ENCODE measurements around the gene LRRC75B.

Gene LRRC75B

DNA sequence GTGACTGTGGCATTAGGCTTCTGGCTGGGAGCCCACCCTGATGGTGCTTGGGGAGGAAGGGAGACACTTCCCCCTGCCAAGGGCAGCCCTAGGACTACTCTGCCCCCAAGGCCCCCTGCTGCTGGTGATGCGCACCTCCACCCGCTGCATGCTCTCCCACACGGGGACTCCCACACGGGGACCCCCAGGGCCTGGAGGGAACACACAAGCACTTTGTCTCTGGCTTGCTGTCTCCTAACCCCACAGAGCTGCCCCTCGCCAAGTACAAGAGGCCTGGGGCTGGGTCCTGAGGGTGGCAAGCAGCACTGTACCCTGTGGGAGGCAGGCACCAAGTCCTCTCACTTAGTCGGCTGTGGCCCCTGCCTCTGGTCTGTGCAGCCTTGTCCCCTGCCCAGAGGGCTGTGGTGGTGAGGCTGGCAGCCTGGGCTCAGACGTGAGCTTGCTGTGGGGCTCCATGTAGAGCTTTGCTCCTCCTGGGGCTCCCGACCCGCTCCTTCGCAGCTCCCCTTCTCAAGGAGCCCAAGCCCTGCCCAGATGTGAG lies 7.9 kb downstream of the LRRC75B start:
- DNase-seq: no peak

DNA sequence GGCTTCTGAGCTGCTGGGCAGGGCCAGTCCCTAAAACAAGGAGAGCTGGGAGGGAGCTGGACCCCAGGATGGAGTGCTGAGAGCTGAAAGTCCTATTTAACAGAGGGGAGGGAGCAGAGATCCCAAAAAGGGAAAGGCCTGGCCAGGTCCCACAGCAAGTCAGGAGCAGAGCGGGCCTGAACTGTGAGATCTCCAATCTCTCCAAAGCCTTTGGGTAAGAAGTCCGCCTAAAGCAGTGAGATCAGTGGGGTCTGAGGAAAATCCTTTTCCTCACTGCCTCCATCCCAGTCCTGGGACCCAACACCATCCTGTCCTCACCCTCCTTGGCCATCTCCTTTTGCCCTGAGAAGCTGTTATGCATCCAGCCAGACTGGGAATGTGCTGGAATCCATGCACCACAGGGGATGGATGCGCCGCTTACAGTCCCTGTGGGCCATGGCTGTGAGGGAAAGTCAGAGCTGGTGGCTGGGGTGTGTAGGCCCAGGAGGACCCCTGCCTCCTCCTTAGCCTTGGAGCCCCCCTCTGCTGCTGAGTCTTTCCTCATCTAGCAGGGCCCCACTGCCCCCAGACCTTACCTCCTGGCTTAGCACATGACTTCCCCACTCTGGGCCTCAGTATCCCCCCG lies 8.6 kb downstream of the LRRC75B start:
- no peak for DNase-seq

DNA sequence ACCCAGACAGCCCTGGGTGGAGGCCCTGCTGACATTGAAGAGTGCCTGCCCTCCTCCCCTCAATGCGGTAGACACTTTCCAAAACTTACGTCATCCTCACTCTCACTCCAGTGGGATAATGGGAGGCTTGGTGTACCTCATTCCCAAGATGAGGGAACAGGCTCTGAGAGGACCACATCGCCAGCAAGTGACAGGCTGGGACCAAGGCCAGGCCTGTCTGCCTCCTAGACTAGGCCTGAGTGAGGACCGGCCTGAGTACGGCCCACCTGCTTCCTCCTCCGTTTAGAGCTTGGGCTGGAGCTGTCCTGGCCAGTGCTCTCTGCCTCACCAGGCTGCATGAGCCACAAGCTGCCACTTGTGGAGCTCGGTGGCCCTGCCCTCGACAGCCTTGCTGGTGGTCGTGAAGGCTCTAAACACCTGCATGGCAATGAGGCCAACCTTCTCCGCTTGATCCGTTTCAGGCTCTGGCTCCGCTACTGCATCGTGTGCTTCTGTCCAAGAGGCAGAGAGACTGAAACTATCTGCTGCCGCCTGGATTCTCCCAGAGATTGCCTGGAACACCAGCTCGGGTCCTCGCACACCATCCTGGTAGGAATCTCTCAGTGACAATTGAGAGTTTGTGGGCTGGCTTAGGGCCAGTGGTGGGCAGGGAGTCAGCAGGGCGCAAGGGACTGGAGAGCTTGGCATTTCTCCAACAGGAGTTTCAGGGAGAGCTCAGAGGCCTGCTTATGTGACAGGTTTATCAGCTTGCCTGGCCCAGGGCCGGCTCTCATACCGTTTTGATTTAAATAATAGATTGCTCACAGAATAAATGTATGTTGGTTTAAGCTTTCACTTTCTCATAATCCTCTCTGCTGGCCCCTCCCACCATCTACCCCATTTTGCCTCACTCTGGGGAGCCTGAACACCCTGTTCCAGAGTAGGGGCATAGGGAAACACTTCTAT lies 9.4 kb downstream of the LRRC75B start:
- DNase-seq: peak; percentile 79

DNA sequence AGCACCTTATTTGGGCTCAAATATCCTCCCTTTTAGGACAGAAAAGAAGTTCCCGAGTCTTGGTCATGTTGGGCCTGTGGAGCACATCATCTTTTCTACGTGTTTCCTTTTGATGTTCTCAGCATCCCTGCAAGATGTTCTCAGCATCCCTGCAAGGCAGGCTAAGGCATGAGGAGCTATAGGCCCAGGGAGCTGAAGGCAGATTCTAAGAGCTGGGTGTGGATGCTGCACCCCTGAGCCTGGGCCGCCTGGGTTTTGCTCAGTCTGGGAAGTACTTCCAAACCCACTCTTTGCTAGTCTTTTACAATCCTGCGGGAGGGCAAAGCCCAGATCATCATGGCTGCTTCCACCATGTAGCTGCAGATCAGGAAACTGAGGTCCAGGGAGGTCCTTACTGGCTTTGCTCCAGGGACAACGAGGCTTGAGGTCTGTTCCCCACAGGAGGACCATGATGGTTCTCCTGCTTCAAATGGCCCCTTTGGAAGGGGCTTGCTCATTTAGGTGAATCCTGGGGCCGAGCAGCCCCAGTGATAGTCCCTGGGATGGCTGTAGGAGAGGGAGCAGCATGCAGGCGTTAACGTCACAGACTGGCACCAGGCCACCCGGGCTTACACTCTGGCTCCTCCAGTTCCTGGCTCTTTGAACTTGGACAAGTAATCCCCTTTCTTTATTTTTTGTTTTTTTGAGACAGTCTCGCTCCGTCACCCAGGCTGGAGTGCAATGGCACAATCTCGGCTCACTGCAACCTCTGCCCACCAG lies 10.6 kb downstream of the LRRC75B start:
- DNase-seq: no peak

DNA sequence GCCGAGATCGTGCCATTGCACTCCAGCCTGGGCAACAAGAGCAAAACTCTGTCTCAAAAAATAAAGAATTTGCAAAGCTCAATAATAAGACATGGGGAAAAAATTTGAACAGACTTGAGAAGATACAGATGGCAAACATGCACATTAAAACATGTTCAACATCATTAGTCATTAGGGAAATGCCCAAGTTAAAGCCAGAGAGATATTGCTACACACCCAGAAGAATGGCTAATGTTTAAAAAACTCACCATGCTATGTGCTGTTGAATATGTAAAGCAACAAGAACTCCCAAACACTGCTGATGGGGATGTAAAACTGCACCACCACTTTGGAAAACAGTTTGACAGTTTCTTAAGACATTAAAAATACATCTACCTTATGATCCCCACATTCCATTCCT lies 12.6 kb downstream of the LRRC75B start:
- DNase-seq: no peak

DNA sequence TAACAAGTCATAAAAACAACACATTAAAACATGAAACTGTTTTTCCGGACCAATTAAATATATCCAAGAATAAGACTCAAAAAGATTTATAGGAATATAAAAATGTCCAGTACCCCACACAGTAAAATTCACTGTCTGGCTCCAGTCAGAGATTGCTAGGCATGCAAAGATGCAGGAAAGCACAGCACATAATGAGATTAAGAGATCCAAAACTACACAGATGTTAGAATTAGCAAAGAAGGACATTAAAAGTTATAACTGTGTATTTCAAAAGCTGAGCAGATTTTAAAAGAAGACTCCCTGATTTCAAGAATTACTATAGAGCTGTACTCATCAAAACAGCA lies 13.6 kb downstream of the LRRC75B start:
- no peak for DNase-seq

DNA sequence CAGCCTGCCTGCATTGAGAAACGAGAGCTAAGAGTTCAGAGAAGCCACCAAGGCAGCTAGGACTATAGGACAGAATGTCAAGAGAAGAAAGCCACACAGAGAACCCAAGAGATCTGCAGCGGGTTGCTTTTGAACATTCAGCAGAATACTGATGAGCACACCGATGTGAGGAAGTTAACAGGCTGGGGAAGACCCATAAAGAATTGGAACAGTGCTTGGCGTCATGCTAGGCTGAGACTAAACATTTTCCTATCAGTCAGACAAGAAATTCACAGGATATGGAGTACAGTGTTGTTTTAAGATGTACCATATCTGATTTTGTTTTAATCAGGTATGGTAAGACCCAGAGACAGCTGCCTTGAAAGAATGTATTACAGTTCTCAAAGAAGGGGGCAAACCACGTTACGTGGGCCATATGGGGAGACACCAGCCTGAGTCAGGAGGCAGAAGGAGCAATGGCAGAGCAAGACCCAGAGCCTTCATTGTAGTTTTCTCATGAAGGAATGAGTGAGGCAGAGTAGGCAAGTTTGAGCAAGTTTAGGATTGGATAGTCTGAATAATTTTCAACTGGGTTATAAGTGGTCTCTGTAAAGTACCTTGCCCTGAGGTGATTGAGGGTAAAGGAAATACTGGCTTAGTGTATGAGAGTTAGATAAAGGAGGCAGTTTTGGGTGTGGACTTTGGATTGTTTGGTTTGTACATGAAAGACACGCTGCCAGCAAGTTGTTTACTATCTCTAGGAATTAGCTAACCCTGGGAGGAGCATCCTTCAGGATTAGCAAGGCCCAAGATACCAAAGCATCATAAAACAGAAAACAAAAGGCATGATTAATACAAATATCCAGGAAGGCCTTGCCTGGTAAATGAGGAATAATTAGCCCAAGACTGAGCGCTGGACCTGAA lies 14.3 kb downstream of the LRRC75B start:
- DNase-seq: no peak

DNA sequence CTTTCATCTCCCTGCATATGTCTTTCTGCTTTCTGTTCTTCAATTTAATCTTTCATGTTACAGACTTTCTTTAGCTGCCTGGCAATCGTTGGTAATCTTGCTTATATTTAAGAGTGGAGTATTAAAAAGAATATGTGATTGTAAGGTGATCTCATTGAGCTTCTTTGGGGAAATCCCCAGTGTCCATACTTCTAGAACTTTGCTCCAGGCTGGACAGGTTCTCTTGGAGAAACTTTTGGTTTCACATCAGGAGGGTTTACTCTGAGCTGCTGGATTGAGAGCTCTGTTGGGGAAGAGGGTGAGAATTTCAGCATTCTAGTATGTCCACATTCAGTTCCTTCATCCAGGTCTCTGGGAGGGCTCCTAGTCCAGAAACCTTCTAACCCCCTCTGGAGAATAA lies 16.1 kb downstream of the LRRC75B start:
- DNase-seq: no peak

DNA sequence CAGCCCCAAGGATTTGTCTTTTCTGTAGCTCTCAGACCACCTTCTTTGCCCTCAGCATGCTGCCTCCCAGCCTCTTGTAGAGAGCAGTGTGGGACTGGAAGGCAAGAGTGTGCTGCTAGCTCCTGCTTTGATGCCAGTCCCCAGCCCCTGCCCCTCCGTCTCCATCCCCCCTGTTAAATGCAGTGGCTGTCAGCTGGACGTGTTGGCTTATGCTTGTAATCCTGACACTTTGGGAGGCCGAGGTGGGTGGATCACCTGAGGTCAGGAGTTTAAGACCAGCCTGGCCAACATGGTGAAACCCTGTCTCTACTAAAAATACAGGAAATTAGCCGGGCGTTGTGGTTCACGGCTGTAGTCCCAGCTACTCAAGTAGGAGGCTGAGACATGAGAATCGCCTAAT lies 21.6 kb downstream of the LRRC75B start:
- DNase-seq: no peak

DNA sequence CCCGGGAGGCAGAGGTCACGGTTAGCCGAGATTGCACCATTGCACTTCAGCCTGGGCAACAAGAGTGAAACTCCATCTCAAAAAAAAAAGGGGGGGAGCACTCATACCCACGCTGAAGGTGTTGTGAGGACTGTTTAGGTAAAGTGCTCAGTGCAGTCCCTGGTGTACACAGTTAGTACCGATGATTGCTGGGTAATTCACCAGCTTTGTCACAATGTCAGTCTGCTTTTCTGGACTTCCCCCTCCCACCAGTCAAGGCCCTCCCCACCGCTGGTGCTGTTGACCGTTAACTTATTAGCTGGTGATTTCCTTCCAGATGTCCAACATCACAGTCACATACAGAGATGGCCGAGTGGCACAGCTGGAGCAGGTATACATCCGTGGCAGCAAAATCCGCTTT lies 25.2 kb downstream of the LRRC75B start:
- no peak for DNase-seq

DNA sequence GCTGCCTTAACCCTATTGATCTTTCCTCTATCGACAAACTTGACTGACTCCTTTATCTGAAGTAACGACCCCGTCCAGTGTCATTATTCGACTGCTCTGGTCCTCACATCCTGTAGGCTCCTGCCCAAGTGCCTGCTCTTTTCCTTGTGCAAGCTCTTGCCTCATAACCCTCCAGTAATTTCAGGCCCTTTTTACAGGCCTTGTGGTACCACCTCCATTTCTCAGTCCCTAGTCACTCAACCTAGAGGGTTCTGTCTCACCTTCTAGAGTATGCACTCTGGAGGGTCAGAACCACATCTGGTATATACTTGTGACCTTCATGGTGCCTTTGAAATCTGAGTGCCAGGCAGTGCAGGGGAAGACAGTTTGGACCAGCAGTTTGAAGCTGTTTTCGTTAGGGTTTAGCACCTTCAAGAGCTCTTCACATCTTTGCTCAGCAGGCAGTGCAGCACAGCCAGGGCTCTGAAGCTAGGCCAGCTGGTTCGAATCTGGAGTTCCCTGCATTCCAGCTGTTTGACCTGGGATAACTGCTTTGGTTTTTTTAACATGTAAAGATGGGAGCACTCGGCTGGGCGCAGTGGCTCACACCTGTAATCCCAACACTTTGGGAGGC lies 25.9 kb downstream of the LRRC75B start:
- peak; percentile 75 for DNase-seq

DNA sequence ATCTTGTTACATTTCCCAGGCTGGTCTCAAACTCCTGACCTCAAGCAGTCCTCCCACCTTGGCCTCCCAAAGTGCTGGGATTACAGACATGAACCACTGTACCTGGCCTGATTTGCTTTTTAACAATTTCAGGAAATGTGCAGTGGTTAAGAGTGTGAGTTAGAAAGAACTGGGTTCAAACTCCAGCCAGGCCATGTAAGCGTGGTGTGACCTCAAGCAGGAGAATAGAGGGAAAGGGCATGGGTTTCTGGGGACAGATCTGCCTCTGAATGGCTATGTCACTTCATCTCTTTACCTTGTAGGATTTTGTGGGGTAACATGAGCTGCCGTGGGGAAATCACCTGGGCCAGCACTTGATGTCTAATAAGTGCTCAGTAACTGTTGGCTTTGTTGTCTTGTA lies 27.8 kb downstream of the LRRC75B start:
- no peak for DNase-seq

DNA sequence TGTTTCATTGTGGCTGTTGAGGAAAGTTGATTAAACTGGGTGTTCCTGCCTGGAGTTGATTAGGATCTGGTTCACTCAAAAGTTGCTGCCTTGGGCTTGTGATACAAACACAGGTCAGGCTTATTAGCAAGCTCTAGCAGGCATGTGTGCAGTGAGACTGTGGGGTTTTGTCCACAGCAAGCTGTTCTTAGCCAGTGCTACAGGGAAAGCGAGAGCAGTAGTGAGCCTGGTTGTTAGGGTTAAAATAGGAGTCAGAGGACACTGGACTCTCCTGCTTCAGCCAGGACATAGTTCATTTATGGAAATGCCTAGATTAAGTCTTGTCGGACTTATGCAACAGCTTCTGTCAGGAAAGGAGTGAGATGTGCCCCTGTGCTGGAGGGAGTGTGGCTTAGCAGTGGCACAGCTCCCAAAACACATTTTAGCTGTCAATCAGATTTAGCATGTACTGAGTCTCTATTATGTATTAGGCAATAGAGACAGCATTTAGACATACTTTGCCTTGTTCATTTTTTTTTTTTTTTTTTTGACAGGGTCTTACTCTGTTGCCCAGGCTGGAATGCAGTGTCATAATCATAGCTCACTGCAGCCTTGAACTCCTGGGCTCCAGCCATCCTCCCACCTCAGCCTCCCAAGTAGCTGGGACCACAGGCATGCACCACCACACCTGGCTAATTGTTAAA lies 28.4 kb downstream of the LRRC75B start:
- DNase-seq: no peak

DNA sequence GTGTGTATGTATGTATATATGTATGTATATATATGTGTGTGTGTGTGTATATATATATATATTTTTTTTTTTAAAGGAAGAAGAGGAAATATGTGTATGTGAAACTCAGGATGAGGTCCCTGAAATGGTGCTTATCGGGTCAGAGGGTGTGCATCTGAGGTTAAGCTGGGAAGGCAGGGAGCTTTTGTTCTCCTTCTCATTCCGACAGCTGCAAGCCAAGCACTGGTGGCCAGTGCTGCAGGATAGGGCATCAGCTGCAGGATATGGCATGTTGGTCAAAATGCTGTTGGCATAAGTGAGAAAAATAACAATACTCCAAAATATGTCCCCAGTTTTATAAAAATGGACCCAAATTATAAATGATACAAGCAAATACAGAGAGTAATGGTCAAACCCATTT lies 29.6 kb downstream of the LRRC75B start:
- no peak for DNase-seq

DNA sequence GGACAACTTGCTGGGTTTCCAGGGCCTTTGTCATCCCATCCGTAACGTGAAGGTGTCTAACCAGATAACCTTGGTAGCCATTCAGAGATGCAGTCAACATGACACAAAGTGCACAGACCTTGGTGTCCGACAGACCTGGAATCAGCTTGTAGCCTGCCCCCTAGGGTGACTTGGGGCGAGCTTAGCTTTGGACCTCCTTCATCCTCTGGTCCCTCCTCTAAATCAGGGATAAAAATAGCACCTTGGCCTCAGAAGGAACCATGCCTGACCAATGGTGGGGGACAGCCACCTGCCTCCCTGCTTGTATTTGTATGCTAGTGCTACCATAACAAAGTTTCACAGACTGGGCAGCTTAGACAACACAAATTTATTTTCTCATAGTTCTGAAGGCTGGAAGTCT lies 33.4 kb downstream of the LRRC75B start:
- no peak for DNase-seq

DNA sequence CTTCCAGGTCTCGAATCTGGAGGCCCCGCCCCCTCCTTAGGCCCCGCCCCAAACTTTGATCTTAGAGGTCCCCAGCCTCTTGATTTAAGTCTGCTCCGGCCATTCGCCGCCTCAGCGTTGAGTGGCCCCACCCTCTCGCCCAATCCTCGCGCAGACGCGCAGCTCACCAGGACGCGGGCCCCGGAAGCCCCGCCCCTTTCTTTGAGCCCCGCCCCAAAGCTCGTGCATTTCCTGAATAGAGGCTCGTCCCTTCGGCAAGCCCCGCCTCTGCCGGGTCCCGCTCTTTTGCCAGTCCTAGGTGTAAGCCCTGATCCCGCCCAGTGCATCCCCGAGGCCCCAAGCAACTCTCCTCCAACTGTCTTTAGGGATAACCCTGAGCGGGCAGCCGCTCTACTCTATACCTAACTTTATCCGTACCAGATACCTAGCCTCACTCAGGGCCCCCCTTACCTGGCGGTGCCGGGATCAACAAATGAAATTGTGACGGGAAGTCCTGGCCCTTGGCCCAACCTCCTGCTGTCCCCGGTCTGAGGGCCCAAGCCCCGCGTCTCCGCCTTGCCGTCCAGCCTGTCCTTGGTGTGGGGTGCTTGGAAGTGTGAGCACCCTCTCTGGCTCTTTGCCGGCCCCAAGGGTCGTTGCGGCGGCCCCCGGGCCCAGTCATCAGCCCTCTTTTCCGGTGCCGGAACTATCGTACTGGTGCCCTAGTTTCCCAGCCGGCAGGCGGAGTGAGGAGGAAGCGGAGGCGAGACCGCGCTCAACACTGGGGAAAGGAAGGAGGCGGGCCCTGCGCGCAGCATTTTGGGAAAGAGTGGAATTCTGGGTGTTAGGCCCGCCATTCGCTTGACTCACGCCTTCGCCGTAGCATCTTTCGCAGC lies 37.5 kb downstream of the LRRC75B start, which contains the start of gene SNRPD3:
TSS of gene SNRPD3 (plus strand) at position 835 of the 875 bp plus-strand sequence. CDS start 1,676 bp downstream, outside the sequence.
- DNase-seq: peak; percentile 79

DNA sequence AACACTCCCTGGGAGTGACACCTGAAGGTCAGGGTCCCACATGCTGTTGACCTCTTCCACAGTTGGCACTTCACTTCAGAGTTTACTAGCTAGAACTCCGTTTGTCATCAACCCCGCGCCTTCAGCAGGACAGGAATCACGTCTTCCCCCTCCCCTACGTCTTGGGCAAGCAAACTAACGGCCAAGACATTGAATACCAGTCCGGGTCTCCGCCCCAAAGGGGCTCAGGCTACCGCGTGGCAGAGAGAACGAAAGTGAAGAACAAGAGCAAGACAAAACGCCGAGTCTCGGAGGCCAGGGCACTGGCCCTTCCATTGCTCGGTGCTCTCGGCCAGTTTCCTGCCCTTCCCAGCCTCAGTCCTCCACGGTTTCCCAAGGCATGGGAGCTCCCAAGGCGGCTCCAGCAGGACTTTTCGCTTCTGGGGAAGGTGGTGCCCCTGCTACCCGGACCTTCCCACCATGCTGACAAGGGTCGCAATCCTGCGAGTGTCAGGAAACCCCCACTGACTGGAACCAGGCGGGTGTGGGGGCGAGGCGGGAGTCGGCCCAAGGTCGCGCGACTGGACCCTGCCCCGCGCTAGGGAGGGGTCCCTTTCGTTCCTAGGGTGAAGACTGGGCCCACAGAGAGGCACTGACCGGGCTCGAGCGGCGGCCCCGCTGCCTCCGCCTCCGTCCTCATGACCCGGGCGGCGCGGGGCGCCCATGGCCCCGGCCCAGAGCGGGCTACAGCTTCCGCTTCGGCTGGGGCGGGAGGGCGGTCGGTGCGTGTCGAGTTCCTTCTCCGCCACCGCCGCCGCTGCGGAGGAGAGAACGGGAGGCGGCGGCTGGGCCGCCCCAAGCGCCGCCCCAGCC lies 38.3 kb downstream of the LRRC75B start, which contains the start of gene GUCD1:
TSS of gene GUCD1 (minus strand) at position 826 of the 852 bp plus-strand sequence. CDS start at position 679, 147 bp downstream.
- DNase-seq: peak; percentile 2

DNA sequence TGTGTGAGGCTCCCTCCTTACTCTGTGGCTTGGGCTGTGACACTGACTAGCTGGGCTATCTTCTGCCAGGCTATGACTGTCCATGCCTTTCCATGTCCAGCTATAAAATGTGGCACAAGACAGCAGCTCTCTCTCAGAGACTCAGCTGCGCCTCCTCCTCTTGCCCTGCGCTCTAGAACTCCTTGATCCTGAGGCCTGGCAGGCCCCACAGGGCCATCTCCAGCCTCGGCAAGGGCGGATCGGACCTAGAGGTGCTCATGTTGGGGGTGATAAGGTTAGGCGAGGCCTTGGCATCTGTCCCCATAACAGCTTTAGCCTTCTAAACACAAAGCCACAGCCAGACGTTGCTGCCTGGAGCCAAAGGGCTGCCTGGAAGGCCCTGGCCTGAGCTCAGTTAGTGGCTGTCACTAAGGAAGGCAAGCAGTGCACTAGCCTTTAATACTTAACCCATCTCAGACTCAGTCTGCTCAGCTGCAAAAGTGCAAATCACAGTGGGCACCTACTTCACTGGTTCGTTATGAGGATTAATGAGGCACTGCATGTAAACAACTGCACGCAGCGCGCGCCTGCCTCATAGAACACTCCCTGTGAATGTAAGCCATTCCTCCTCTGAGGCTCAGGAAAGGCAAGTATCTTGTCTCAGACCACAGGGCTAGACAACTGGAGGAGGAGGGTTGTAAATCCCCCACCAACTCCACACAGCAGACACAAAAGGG lies 39.1 kb downstream of the LRRC75B start:
- DNase-seq: no peak

All from DMS79 treated with DMSO at 0.1 percent for 48 hours (cell line).